Measurements from ENCODE around the gene GGACT.
"Not testable (repeated sequence)": the region's sequence is repeated elsewhere in the genome, so short reads cannot be mapped to it uniquely, and the experiment has no call there.

The GGACT gene

GRCh38 chr13:100619940-100620339 lies 31.4 kb upstream of the GGACT start (continued):
- TF ChIP-seq ZNF585B (tag by site-specific recombination; IDR thresholded peaks at IDR 0.05) (no peak), ZBTB44 (tag by site-specific recombination; IDR thresholded peaks at IDR 0.05) (no peak), KLF17 (tag by site-specific recombination; IDR thresholded peaks at IDR 0.05) (no peak), ZNF169 (tag by site-specific recombination; IDR thresholded peaks at IDR 0.05) (no peak), KLF1 (tag by site-specific recombination; IDR thresholded peaks at IDR 0.05) (no peak)

- H3K4me3 ChIP-seq (ENCODE audit: low read depth, low read length); POLR2A ChIA-PET; H3K4me1 ChIP-seq (ENCODE audit: control insufficient read depth, insufficient read depth, low read length); CTCF ChIA-PET; H3K9me3 ChIP-seq (ENCODE audit: control insufficient read depth, insufficient read depth, low read depth, low read length); H3K36me3 ChIP-seq (ENCODE audit: control insufficient read depth in 2 of 2, insufficient read depth in 1 of 2, low read length in 2 of 2); H3K27ac ChIP-seq (ENCODE audit: extremely low read depth, low read depth, low read length): not testable (repeated sequence)
Measured at GRCh38 chr13:100618897-100619296, 30.3 kb upstream of the GGACT start.

GRCh38 chr13:100613031-100613430 lies 24.4 kb upstream of the GGACT start:
- no peaks in the 10 kb centered on the region for H3K9me3 ChIP-seq (ENCODE audit: control insufficient read depth, insufficient read depth, low read depth, low read length)
- TF ChIP-seq ZNF610 (tag by site-specific recombination; IDR thresholded peaks at IDR 0.05; ENCODE audit: borderline replicate concordance): no peak
- no peak for TF ChIP-seq ZNF433 (tag by site-specific recombination; IDR thresholded peaks at IDR 0.05; ENCODE audit: low read depth)
- TF ChIP-seq PRDM2 (tag by site-specific recombination; IDR thresholded peaks at IDR 0.05; ENCODE audit: borderline replicate concordance): no peak
- no peak for TF ChIP-seq OVOL3 (tag by site-specific recombination; IDR thresholded peaks at IDR 0.05)
- TF ChIP-seq ZNF211 (tag by site-specific recombination; IDR thresholded peaks at IDR 0.05; ENCODE audit: low read depth): no peak
- TF ChIP-seq GFI1B (tag by site-specific recombination; IDR thresholded peaks at IDR 0.05): no peak
- no peak for TF ChIP-seq ZBTB20 (tag by site-specific recombination; IDR thresholded peaks at IDR 0.05)
- no peak for TF ChIP-seq SP7 (tag by site-specific recombination; IDR thresholded peaks at IDR 0.05)
- TF ChIP-seq ZNF157 (tag by site-specific recombination; IDR thresholded peaks at IDR 0.05): no peak
- no peak for TF ChIP-seq ZNF138 (tag by site-specific recombination; IDR thresholded peaks at IDR 0.05; ENCODE audit: borderline replicate concordance)
- no peak for TF ChIP-seq ZIC2 (tag by site-specific recombination; IDR thresholded peaks at IDR 0.05)
- no peak for TF ChIP-seq ZNF239 (tag by site-specific recombination; IDR thresholded peaks at IDR 0.05)
- CTCF ChIA-PET: no interaction called here

More at GRCh38 chr13:100613031-100613430, 24.4 kb upstream of the GGACT start:
- H3K27ac ChIP-seq (ENCODE audit: extremely low read depth, low read depth, low read length): no peak overlapping the region
- no peak overlapping the region for H3K4me3 ChIP-seq (ENCODE audit: low read depth, low read length)
- H3K4me1 ChIP-seq (ENCODE audit: control insufficient read depth, insufficient read depth, low read length): no peaks in the 10 kb centered on the region
- no peaks in the 10 kb centered on the region; a peak in 1 of 3 replicates for H3K36me3 ChIP-seq (ENCODE audit: control insufficient read depth in 2 of 2, insufficient read depth in 1 of 2, low read length in 2 of 2)
- POLR2A ChIA-PET: no interaction called here
